Testis (tissue), 2 donors: Measurements from ENCODE around the gene CCM2.

Source experiments
- CTCF ChIP-seq, 3 experiments: fragments of 450-650 bp in 2 of 3; fragments of 200-600 bp in 1 of 3; sonication (generic) in 1 of 3; IDR thresholded peaks; one replicate each; pipeline ENCODE4 v1.5.1; 2016 to 2019; ENCODE audit warnings: antibody characterized with exemption in 3 of 3, mild to moderate bottlenecking in 2 of 3, moderate library complexity in 1 of 3
- POLR2A ChIP-seq: fragments of 450-650 bp; IDR thresholded peaks from one replicate; pipeline ENCODE4 v1.6.1; 2017; ENCODE audit warnings: antibody characterized with exemption, mild to moderate bottlenecking, moderate library complexity

- TF ChIP-seq CTCF (IDR thresholded peaks at IDR 0.05) (no peak), POLR2A (no peak)
These were observed 38.0 kb upstream of the CCM2 start for GRCh38 chr7:44961844-44962482.
